HCT116 (cell line): Measurements from ENCODE around the gene GRM5. TPM values are rescaled to one million over a fixed set of nuclear protein-coding genes. Genes with fewer than 3 reads are reported as not detected.

Experiments used
- ATAC-seq: fragments of 200-7000 bp; cut with Tn5 transposase; 2 replicates; pipeline ENCODE4 v1.9.1; 2020; ENCODE audit warnings: mild to moderate bottlenecking, moderate library complexity
- BruUV-seq: library from RNA; stranded (reverse); fragments of 400-500 nt; replicated peaks from 2 replicates; lab custom pipeline; 2021; lab: Mats Ljungman, UMichigan
- CTCF ChIA-PET: fragments of 300-600 bp; sonication (Branson Sonifier 250); formaldehyde crosslinking; loops from one replicate; lab custom pipeline; 2021; ENCODE audit warnings: antibody characterized with exemption; lab: Charles Lee
- POLR2A ChIA-PET: fragments of 300-600, 350-600 bp; sonication (Branson Sonifier 250); formaldehyde crosslinking; loops from one replicate; lab custom pipeline; 2021; ENCODE audit warnings: antibody characterized with exemption; lab: Charles Lee
- RAD21 ChIA-PET, 2 experiments: fragments of 300-600 bp; sonication (Branson Sonifier 250); formaldehyde crosslinking; loops; one replicate each; lab custom pipeline; 2023; ENCODE audit warnings: low total read pairs in 2 of 2; ENCODE audit not compliant: uncharacterized antibody in 2 of 2, unreplicated experiment in 2 of 2, low non-redundant PET in 1 of 2; lab: Charles Lee
- DNase-seq: peaks from one replicate; pipeline ENCODE4 v3.0.0-alpha.2; 2010; ENCODE audit warnings: low read depth, low spot score
- H2AFZ ChIP-seq: fragments of 200-600 bp; shearing (Covaris generic), sonication (generic); 2 replicates; pipeline ENCODE4 v1.6.1; 2017; ENCODE audit warnings: low read depth, mixed run types, mixed read lengths, antibody characterized with exemption, low read length; ENCODE audit not compliant: poor library complexity, severe bottlenecking
- H3K27ac ChIP-seq: 2 replicates; pipeline ENCODE4 v1.5.1; 2012; ENCODE audit warnings: low read depth, low read length
- H3K27me3 ChIP-seq: fragments of 200-600 bp; sonication (generic); 2 replicates; pipeline ENCODE4 v1.6.1; 2016; ENCODE audit warnings: mixed run types, low read length, mixed read lengths; ENCODE audit not compliant: insufficient read depth
- H3K36me3 ChIP-seq, 2 experiments: fragments of 200-500 bp in 1 of 2; fragments of 200-600 bp in 1 of 2; sonication (Bioruptor generic) in 1 of 2; sonication (generic) in 1 of 2; 2 replicates each; pipeline versions ENCODE4 v1.5.1 to v1.6.1; 2014 to 2016; ENCODE audit warnings: low read length in 2 of 2, inconsistent platforms in 1 of 2, mixed read lengths in 1 of 2, mixed run types in 1 of 2; ENCODE audit not compliant: insufficient read depth in 2 of 2, control insufficient read depth in 1 of 2
- H3K4me1 ChIP-seq, 2 experiments: fragments of 200-600 bp in 1 of 2; sonication (generic) in 1 of 2; 2 replicates each; pipeline versions ENCODE4 v1.5.1 to v1.6.1; 2012 to 2017; ENCODE audit warnings: low read length in 2 of 2, inconsistent platforms in 1 of 2, mild to moderate bottlenecking in 1 of 2, mixed read lengths in 1 of 2, mixed run types in 1 of 2, moderate library complexity in 1 of 2; ENCODE audit not compliant: insufficient read depth in 2 of 2, control insufficient read depth in 1 of 2
- H3K4me2 ChIP-seq: fragments of 200-600 bp; sonication (generic); 2 replicates; pipeline ENCODE4 v1.6.1; 2017; ENCODE audit warnings: mixed run types, low read length, mixed read lengths
- H3K4me3 ChIP-seq, 2 experiments: fragments of 200-600 bp in 1 of 2; sonication (generic) in 1 of 2; replicated peaks in 1 of 2; 2 replicates each; pipeline ENCODE4 v1.5.1; 2011 to 2016; ENCODE audit warnings: low read length in 2 of 2, control low read depth in 1 of 2, low read depth in 1 of 2, mild to moderate bottlenecking in 1 of 2, mixed read lengths in 1 of 2, mixed run types in 1 of 2
- H3K79me2 ChIP-seq: fragments of 200-600 bp; sonication (generic); 2 replicates; pipeline ENCODE4 v1.6.1; 2017; ENCODE audit warnings: mild to moderate bottlenecking, mixed run types, low read length, moderate library complexity, mixed read lengths; ENCODE audit not compliant: insufficient read depth
- H3K9ac ChIP-seq: fragments of 200-600 bp; sonication (generic); 2 replicates; pipeline ENCODE4 v1.6.1; 2016; ENCODE audit warnings: low read length, mixed read lengths
- H3K9me2 ChIP-seq: fragments of 200-600 bp; sonication (generic), shearing (Covaris generic); 2 replicates; pipeline ENCODE4 v1.6.1; 2017; ENCODE audit warnings: mixed run types, mild to moderate bottlenecking, moderate library complexity; ENCODE audit not compliant: insufficient read depth
- H3K9me3 ChIP-seq, 2 experiments: fragments of 200-500 bp in 1 of 2; fragments of 200-600 bp in 1 of 2; sonication (Bioruptor generic) in 1 of 2; sonication (generic) in 1 of 2; 2 replicates each; pipeline ENCODE4 v1.6.1; 2014 to 2017; ENCODE audit warnings: low read length in 2 of 2, mixed read lengths in 2 of 2, inconsistent platforms in 1 of 2, low read depth in 1 of 2, mild to moderate bottlenecking in 1 of 2, mixed run types in 1 of 2, moderate library complexity in 1 of 2; ENCODE audit not compliant: control insufficient read depth in 1 of 2, insufficient read depth in 1 of 2
- H4K20me1 ChIP-seq: fragments of 200-600 bp; sonication (generic), shearing (Covaris generic); 2 replicates; pipeline ENCODE4 v1.6.1; 2017; ENCODE audit warnings: mixed run types, mild to moderate bottlenecking, moderate library complexity; ENCODE audit not compliant: insufficient read depth
- CBX3 ChIP-seq: IDR thresholded peaks from 2 replicates; pipeline ENCODE4 v1.6.1; 2012; ENCODE audit warnings: low read depth
- FOSL1 ChIP-seq: IDR thresholded peaks from 2 replicates; pipeline ENCODE4 v1.6.1; 2012; ENCODE audit warnings: low read depth
- POLR2A ChIP-seq: IDR thresholded peaks from 2 replicates; pipeline ENCODE4 v1.7.0; 2011; ENCODE audit warnings: borderline replicate concordance; ENCODE audit not compliant: insufficient read depth, insufficient read length; ENCODE audit errors: extremely low read depth
- POLR2AphosphoS5 ChIP-seq: IDR thresholded peaks from 2 replicates; pipeline ENCODE4 v1.6.1; 2011; ENCODE audit warnings: mild to moderate bottlenecking, low read depth, low read length, moderate library complexity
- RAD21 ChIP-seq: IDR thresholded peaks from 2 replicates; pipeline ENCODE4 v1.6.1; 2012; ENCODE audit warnings: low read depth, mild to moderate bottlenecking
- TCF7L2 ChIP-seq: IDR thresholded peaks from 2 replicates; pipeline ENCODE4 v1.7.0; 2011; ENCODE audit warnings: borderline replicate concordance, inconsistent platforms; ENCODE audit not compliant: insufficient read depth, insufficient read length; ENCODE audit errors: extremely low read depth
- YY1 ChIP-seq: IDR thresholded peaks from 2 replicates; pipeline ENCODE4 v1.6.1; 2011; ENCODE audit warnings: low read length, low read depth, moderate library complexity, mild to moderate bottlenecking; ENCODE audit not compliant: insufficient replicate concordance; ENCODE audit errors: extremely low read depth
- intact Hi-C: fragments of 100-400 bp; cut with micrococcal nuclease; formaldehyde crosslinking; loops from 2 replicates; pipeline ENCODE4 v1.10.0; 2022
- total RNA-seq: library from RNA; stranded (reverse); gene quantifications from one replicate; pipeline ENCODE4 v1.2.1, GENCODE V29; 2021; ENCODE audit not compliant: unreplicated experiment
- TF ChIP-seq, protein P1 (sequence below): IDR thresholded peaks from 2 replicates; pipeline ENCODE4 v1.6.1; 2012
- TF ChIP-seq, protein P2 (sequence below), 3 experiments: fragments of 200-600 bp in 1 of 3; sonication (generic) in 1 of 3; IDR thresholded peaks in 2 of 3; conservative IDR thresholded peaks in 1 of 3; 2 replicates each; pipeline ENCODE4 v1.5.1; 2012 to 2017; ENCODE audit warnings: low read depth in 2 of 3, low read length in 2 of 3, antibody characterized with exemption in 1 of 3, borderline replicate concordance in 1 of 3, control low read depth in 1 of 3, mild to moderate bottlenecking in 1 of 3, mixed read lengths in 1 of 3, mixed run types in 1 of 3, moderate library complexity in 1 of 3; ENCODE audit not compliant: insufficient read depth in 1 of 3
- TF ChIP-seq, protein P3 (sequence below): IDR thresholded peaks from 2 replicates; pipeline ENCODE4 v1.6.1; 2012

Gene GRM5
- total RNA-seq, 1 experiment from 2014 or later = not detected

DNA sequence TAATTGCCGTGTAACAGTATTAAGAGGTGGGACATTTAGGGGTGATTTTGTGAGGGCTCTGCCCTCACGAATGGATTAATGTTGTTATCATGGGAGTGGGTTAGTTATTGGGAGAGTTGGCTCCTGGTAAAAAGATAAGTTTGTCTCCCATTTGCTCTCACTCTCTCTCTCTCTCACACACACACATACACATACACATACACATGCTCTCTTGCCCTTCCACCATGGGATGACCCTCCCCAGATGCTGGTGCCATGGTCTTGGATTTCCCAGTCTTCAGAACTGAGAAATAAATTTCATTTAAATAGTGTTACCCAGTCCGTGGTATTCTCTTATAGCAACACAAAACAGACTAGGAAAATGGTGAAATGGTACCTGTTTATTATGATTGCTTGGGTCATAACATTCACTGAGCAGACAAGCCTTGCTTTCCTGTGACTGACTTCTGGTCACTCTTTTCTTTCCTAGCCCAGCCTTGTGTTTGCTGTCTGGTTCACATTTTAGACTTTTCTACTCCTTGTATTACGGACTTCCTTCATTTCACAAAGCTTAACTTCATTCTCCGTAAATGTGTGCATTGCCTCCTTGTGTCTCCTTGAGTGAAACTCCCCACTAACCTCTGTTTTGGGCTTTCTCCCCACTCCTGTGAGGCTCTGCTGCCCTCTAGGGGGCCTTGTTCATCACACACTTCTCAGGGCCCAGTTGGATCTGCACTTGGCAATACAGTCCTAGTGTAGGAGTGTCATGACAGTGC is 521.7 kb downstream of the GRM5 start:
- Histone ChIP-seq H3K9me3 (no peaks in the 10 kb centered on the region), H3K79me2 (no peaks in the 10 kb centered on the region), H3K36me3 (no peaks in the 10 kb centered on the region), H4K20me1 (no peaks in the 10 kb centered on the region), H3K27me3 (no peaks in the 10 kb centered on the region), H3K4me2 (peak overlapping the region; percentile 42), H3K4me1 (peaks cover 0 to 2% of the 10 kb centered on the region in 2 experiments; a peak in 1 of 4 replicates), H3K9ac (no peak overlapping the region), H3K9me2 (no peaks in the 10 kb centered on the region), H2AFZ (peak overlapping the region; percentile 69), H3K27ac (no peak overlapping the region), H3K4me3 (no peak overlapping the region)
- ChIA-PET POLR2A (interaction anchor here (1.6 kb wide), 1 partner anchor 528 kb away, joined by 3 read pairs; no protein-coding TSS in a partner anchor), RAD21 (interaction anchor here (0.7 to 1.6 kb wide), 5 partner anchors 202 to 666 kb away, joined by 3 to 6 read pairs (median 4); no protein-coding TSS in a partner anchor), CTCF (interaction anchor here (0.6 to 4.0 kb wide), 14 partner anchors 11 to 1123 kb away, joined by 3 to 53 read pairs (median 4); partner anchors contain the start of gene RAB38)
- TF ChIP-seq RAD21 = peak; percentile 100
- TF ChIP-seq POLR2A = no peak
- TF ChIP-seq YY1 = peak; percentile 42
- TF ChIP-seq, protein P1, sequence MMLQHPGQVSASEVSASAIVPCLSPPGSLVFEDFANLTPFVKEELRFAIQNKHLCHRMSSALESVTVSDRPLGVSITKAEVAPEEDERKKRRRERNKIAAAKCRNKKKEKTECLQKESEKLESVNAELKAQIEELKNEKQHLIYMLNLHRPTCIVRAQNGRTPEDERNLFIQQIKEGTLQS = no peak
- 0 out of 2 replicates have a peak, but pooled peaks have one; percentile 34 for TF ChIP-seq CBX3
- TF ChIP-seq POLR2AphosphoS5 = no peak
- TF ChIP-seq FOSL1 = no peak
- TF ChIP-seq, protein P2, sequence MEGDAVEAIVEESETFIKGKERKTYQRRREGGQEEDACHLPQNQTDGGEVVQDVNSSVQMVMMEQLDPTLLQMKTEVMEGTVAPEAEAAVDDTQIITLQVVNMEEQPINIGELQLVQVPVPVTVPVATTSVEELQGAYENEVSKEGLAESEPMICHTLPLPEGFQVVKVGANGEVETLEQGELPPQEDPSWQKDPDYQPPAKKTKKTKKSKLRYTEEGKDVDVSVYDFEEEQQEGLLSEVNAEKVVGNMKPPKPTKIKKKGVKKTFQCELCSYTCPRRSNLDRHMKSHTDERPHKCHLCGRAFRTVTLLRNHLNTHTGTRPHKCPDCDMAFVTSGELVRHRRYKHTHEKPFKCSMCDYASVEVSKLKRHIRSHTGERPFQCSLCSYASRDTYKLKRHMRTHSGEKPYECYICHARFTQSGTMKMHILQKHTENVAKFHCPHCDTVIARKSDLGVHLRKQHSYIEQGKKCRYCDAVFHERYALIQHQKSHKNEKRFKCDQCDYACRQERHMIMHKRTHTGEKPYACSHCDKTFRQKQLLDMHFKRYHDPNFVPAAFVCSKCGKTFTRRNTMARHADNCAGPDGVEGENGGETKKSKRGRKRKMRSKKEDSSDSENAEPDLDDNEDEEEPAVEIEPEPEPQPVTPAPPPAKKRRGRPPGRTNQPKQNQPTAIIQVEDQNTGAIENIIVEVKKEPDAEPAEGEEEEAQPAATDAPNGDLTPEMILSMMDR (IDR thresholded peaks at IDR 0.05 in 2 of 3, conservative IDR thresholded peaks at IDR 0.05 in 1 of 3; ENCODE audit: borderline replicate concordance in 1 of 3, insufficient read depth in 1 of 3, low read depth in 2 of 3, low read length in 2 of 3) = peak; percentile 93 to 99 (median 98)
- no peak for TF ChIP-seq TCF7L2
- TF ChIP-seq, protein P3, sequence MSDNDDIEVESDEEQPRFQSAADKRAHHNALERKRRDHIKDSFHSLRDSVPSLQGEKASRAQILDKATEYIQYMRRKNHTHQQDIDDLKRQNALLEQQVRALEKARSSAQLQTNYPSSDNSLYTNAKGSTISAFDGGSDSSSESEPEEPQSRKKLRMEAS = no peak
- DNase-seq (peak; percentile 81), ATAC-seq (peak; percentile 100)
- intact Hi-C loops = loop anchor here (1.0 to 5.0 kb wide), 9 partner anchors 207 to 1192 kb away; partner anchors contain the start of gene CTSC
- BruUV-seq = no TSS peak
